CD4-positive, CD25-positive, alpha-beta regulatory T cell (primary cell): ENCODE measurements around the gene DHRS4L2. TPM values are rescaled to one million over a fixed set of nuclear protein-coding genes. Genes with fewer than 3 reads are reported as not detected.
"Not testable (repeated sequence)": the region's sequence is repeated elsewhere in the genome, so short reads cannot be mapped to it uniquely, and the experiment has no call there.

Source experiments
- ATAC-seq, 2 donors: fragments of 150-1000 bp; cut with Tn5 transposase; one replicate each; pipeline ENCODE4 v1.10.0; 2021; ENCODE audit warnings: low read depth in 2 of 2, moderate number of reproducible peaks in 2 of 2, moderate library complexity in 1 of 2
- DNase-seq, 3 donors: peaks; one replicate each; pipeline versions ENCODE4 v3.0.0 to v3.0.0-alpha.2; 2012 to 2022; ENCODE audit warnings: mixed read lengths in 1 of 3
- H3K27ac ChIP-seq: one replicate; pipeline ENCODE4 v1.7.0; 2013; ENCODE audit warnings: mild to moderate bottlenecking, low read length; ENCODE audit not compliant: insufficient read depth, poor library complexity, severe bottlenecking
- H3K27me3 ChIP-seq: one replicate; pipeline ENCODE4 v1.7.0; 2013; ENCODE audit warnings: low read length; ENCODE audit not compliant: control insufficient read depth, insufficient read depth
- H3K36me3 ChIP-seq: one replicate; pipeline ENCODE4 v1.7.0; 2013; ENCODE audit warnings: mild to moderate bottlenecking, low read length, moderate library complexity; ENCODE audit not compliant: control insufficient read depth, insufficient read depth
- H3K4me1 ChIP-seq: 2 replicates; pipeline ENCODE4 v1.7.0; 2013; ENCODE audit warnings: mild to moderate bottlenecking, low read length; ENCODE audit not compliant: insufficient read depth, control insufficient read depth, poor library complexity, severe bottlenecking
- H3K4me3 ChIP-seq: one replicate; pipeline ENCODE4 v1.7.0; 2013; ENCODE audit warnings: low read depth, mild to moderate bottlenecking, low read length, moderate library complexity
- H3K9me3 ChIP-seq, 2 experiments: 1 replicate in 1 of 2; 2 replicates in 1 of 2; pipeline ENCODE4 v1.7.0; 2013; ENCODE audit warnings: low read length in 2 of 2, mild to moderate bottlenecking in 1 of 2, moderate library complexity in 1 of 2; ENCODE audit not compliant: control insufficient read depth in 2 of 2
- H3K27ac Mint-ChIP-seq, 3 donors: one replicate each; pipeline ENCODE4 v1.8.0; 2020 to 2022; ENCODE audit warnings: mild to moderate bottlenecking in 3 of 3, mixed read lengths in 3 of 3, moderate library complexity in 2 of 3
- H3K27me3 Mint-ChIP-seq: one replicate; pipeline ENCODE4 v1.8.0; 2022; ENCODE audit warnings: mild to moderate bottlenecking, mixed read lengths
- H3K36me3 Mint-ChIP-seq: one replicate; pipeline ENCODE4 v1.8.0; 2020; ENCODE audit warnings: mixed read lengths
- H3K4me1 Mint-ChIP-seq, 4 donors: one replicate each; pipeline ENCODE4 v1.8.0; 2020 to 2022; ENCODE audit warnings: mixed read lengths in 4 of 4, mild to moderate bottlenecking in 1 of 4
- H3K4me3 Mint-ChIP-seq, 4 donors: one replicate each; pipeline ENCODE4 v1.8.0; 2020 to 2022; ENCODE audit warnings: mild to moderate bottlenecking in 4 of 4, mixed read lengths in 4 of 4, moderate library complexity in 3 of 4
- H3K9me3 Mint-ChIP-seq, 7 donors: one replicate each; pipeline ENCODE4 v1.8.0; 2020 to 2022; ENCODE audit warnings: mixed read lengths in 7 of 7, mild to moderate bottlenecking in 3 of 7, moderate library complexity in 2 of 7
- polyA plus RNA-seq, 4 donors: library from polyadenylated mRNA; unstranded; fragments of 300-500 nt; fragmentation: Illumina TruSeq; gene quantifications; one replicate each; pipeline ENCODE4 v1.2.3, GENCODE V29; 2021
- total RNA-seq: library from RNA; stranded (reverse); gene quantifications from one replicate; pipeline ENCODE4 v1.2.3, GENCODE V29; 2022

DHRS4L2 gene
- total and polyA plus RNA-seq, 5 donors from 2014 or later: 13.4 to 22.0 (median 17.1) TPM

DNA sequence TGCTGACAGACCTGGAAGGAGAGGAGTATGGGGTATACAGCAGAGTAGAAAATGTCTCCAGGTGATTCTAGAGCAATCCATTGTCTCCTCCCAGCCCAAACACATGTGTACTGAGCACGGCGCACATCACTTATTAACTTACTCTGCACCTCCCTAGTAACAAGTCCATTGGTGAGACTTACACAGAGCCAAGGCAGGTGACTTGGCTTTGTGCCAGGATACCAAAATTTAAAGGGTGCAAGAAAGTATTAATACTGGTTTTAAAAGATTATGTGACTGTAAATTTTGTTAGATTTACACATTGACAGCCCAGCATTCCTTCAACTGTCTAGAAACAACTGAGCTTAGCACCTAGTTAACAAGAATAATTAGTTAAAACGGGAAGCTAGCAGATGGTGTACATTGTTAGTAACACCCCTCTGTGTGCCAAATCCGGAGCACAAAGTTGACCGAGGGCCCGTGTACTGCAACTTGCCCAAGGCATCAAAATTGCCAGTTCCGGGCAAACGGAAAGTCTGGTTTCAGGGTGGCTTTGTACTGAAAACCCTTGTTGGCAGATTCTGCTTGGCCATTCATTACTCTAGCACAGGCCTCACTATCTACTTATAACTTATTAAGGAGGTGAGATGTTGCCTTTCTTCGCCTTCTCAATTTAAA is 30.7 kb upstream of the DHRS4L2 start:
- Mint-ChIP-seq H3K4me3 (peak overlapping the region in 1 of 4 donors; percentile 58), H3K4me1 (peaks cover 0 to 15% (median 8%) of the 10 kb centered on the region in 4 donors)
- H3K9me3 ChIP-seq, H3K27ac Mint-ChIP-seq, H3K27ac ChIP-seq, H3K27me3 Mint-ChIP-seq, DNase-seq, H3K36me3 Mint-ChIP-seq, H3K9me3 Mint-ChIP-seq, H3K4me3 ChIP-seq, ATAC-seq, H3K27me3 ChIP-seq, H3K4me1 ChIP-seq, H3K36me3 ChIP-seq: not testable (repeated sequence)

DNA sequence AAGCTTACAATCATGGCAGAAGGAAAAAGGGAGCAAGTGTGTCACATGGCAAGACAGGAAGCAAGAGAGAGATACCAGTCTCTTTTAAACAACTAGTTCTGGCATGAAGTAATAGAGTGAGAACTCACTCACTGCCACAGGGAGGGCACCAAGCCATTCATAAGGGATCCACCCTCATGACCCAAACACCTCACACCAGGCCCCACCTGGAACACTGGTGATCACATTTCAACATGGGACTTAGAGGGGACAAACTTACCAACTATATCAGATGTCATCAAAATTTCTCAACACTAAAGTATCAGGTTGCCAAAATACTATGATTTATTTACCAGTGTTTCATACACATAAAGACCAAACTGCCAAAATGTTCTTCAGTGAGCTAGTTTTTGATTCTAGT is 27.8 kb upstream of the DHRS4L2 start:
- not testable (repeated sequence) for ATAC-seq, H3K4me1 Mint-ChIP-seq, H3K4me1 ChIP-seq, H3K9me3 Mint-ChIP-seq, H3K27me3 ChIP-seq, H3K27ac Mint-ChIP-seq, H3K4me3 ChIP-seq, DNase-seq, H3K4me3 Mint-ChIP-seq, H3K27me3 Mint-ChIP-seq, H3K36me3 Mint-ChIP-seq, H3K27ac ChIP-seq, H3K9me3 ChIP-seq, H3K36me3 ChIP-seq

DNA sequence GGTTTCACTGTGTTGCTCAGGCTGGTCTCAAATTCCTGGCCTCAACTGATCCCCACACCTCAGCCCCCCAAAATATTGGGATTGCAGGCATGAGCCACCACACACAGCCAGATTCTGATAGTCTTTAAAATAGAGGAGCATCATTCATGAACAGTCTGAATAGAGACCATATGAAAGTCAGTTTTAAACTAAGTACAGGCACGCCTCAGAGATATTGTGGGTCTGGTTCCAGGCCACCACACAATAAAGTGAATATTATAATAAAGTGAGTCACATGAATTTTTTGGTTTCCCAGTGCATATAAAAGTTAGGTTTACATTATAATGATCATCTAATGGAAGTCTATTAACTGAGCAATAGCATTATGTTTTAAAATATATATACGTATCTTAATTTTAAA is 27.0 kb upstream of the DHRS4L2 start:
- not testable (repeated sequence) for H3K36me3 Mint-ChIP-seq, DNase-seq, H3K27ac ChIP-seq, H3K27me3 ChIP-seq, ATAC-seq, H3K4me3 Mint-ChIP-seq, H3K36me3 ChIP-seq, H3K9me3 ChIP-seq, H3K9me3 Mint-ChIP-seq, H3K27me3 Mint-ChIP-seq, H3K4me1 Mint-ChIP-seq, H3K27ac Mint-ChIP-seq, H3K4me3 ChIP-seq, H3K4me1 ChIP-seq

DNA sequence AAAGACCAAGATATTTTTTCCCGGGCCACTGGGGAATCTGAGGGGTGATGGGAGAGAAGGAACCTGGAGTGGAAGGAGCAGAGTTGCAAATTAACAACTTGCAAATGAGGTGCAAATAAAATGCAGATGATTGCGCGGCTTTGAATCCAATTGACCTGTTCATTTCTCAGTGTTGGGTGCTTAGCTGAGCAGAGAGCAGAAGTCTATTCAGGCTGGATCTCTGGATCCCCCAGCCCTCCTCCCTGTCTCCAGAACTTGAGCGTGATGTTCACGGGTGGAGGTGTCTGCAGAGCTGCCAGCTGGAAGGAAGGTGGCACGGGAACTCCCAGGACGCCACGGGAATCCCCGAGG is 19.6 kb upstream of the DHRS4L2 start:
- H3K4me1 Mint-ChIP-seq, H3K27ac ChIP-seq, H3K9me3 ChIP-seq, H3K4me3 Mint-ChIP-seq, DNase-seq, H3K27me3 Mint-ChIP-seq, H3K27ac Mint-ChIP-seq, H3K4me3 ChIP-seq, H3K36me3 ChIP-seq, H3K9me3 Mint-ChIP-seq, H3K4me1 ChIP-seq, H3K27me3 ChIP-seq, H3K36me3 Mint-ChIP-seq: not testable (repeated sequence)
- peak in 1 of 2 donors; percentile 4 for ATAC-seq

DNA sequence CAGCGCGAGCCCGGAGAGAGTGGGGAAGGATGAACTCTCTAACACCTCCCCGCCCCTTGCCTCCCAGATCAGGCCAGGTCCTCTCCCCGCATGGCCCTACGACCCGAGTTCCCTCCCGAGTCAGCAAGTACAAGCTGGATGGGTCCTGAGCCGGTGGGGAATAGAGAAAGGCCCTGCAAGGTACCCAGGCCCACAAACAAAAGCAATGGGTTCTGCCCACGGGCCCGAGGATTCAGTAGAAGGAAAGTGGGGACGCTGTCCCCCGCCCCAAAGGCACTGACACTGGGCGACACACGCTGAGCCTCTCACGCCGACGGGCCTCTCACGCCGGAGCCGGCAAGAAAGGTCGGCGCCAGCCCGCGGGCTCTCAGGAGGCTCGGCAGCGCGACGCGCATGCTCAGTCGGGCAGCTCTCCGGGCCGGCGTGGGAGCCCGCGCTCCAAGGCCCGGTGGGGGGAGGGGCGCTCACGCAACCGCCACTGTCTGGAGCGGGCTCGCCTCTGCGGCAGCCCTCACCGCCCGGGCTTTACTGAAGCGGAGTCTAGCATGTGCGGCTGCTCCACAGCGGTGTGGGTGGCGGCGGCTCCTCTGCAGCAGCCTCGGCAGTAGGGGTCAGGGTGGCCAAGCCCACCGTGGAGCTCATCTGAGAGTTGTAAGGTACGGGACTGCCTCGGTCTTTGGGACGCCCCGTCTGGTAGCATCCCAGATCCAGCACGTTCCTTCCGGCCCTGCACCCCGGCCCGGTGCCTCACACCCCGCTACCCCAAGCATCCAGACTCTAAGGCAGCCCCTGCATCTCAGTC is 19.0 kb upstream of the DHRS4L2 start:
- Mint-ChIP-seq H3K4me3 (peak overlapping the region in 1 of 4 donors; percentile 36), H3K4me1 (peaks cover 0 to 13% (median 1%) of the 10 kb centered on the region in 4 donors)
- not testable (repeated sequence) for H3K9me3 Mint-ChIP-seq, H3K36me3 ChIP-seq, H3K4me1 ChIP-seq, H3K36me3 Mint-ChIP-seq, H3K27ac Mint-ChIP-seq, H3K4me3 ChIP-seq, H3K9me3 ChIP-seq, H3K27me3 ChIP-seq, H3K27me3 Mint-ChIP-seq, H3K27ac ChIP-seq
- ATAC-seq: peak; percentile 83 to 84
- DNase-seq: peak; percentile 35 to 63 (median 49)

DNA sequence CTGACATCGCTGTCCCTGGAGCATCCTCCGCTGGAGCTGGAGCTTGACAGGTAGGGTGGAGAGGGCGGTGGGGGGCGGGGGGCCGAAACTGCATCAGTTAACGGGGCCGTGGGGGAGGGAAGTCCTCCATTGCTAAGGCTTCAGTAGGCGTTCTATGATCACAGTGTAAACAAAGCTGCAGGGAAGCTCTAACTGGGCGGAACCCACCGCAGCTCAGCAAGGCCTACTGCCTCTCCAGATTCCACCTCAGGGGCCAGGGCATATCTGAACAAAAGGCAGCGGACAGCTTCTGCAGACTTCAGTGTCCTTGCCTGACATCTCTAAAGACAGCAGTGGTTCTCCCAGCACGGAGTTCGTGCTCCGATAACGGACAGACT is 18.5 kb upstream of the DHRS4L2 start:
- H3K4me1 ChIP-seq, H3K9me3 ChIP-seq, H3K36me3 Mint-ChIP-seq, H3K9me3 Mint-ChIP-seq, H3K4me3 ChIP-seq, DNase-seq, H3K36me3 ChIP-seq, H3K27me3 ChIP-seq, H3K27ac ChIP-seq, H3K27me3 Mint-ChIP-seq, H3K27ac Mint-ChIP-seq: not testable (repeated sequence)
- Mint-ChIP-seq H3K4me1 (peaks cover 0 to 17% (median 1%) of the 10 kb centered on the region in 4 donors), H3K4me3 (peak overlapping the region in 2 of 4 donors; percentile 36 to 38)
- ATAC-seq: peak; percentile 46 to 54

DNA sequence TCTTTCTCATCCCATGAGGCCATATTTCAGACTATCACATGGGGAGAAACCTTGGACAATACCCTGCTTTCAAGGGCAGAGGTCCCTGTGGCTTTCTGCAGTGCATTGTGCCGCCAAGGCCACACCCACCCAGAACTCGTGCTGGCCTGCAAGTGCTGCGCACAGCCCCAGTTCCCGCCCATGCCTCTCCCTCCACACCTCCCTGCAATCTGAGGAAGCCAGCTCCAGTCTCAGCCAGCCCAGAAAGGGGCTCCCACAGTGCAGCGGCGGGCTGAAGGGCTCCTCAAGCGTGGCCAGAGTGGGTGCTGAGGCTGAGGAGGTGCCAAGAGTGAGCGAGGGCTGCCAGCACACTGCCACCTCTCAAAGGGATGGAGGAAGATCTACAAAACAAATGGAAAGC is 15.6 kb upstream of the DHRS4L2 start:
- H3K9me3 Mint-ChIP-seq, H3K27ac ChIP-seq, ATAC-seq, H3K27me3 Mint-ChIP-seq, H3K36me3 Mint-ChIP-seq, DNase-seq, H3K27me3 ChIP-seq, H3K27ac Mint-ChIP-seq, H3K4me3 ChIP-seq, H3K4me1 ChIP-seq, H3K36me3 ChIP-seq, H3K4me3 Mint-ChIP-seq, H3K9me3 ChIP-seq: not testable (repeated sequence)
- peaks cover 3 to 21% (median 7%) of the 10 kb centered on the region in 4 donors for H3K4me1 Mint-ChIP-seq

DNA sequence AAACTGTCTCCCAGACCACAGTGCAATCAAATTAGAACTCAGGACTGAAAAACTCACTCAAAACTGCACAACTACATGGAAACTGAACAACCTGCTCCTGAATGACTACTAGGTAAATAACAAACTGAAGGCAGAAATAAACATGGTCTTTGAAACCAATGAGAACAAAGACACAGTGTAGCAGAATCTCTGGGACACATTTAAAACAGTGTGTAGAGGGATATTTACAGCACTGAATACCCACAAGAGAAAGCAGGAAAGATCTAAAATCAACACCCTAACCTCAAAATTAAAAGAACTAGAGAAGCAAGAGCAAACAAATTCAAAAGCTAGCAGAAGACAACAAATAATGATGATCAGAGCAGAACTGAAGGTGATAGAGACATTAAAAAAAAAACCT is 14.7 kb upstream of the DHRS4L2 start:
- not testable (repeated sequence) for H3K4me3 ChIP-seq, H3K36me3 ChIP-seq, H3K27me3 Mint-ChIP-seq, H3K9me3 Mint-ChIP-seq, DNase-seq, H3K27me3 ChIP-seq, ATAC-seq, H3K27ac ChIP-seq, H3K4me1 ChIP-seq, H3K27ac Mint-ChIP-seq, H3K36me3 Mint-ChIP-seq, H3K9me3 ChIP-seq, H3K4me3 Mint-ChIP-seq
- peaks cover 3 to 21% (median 7%) of the 10 kb centered on the region in 4 donors for H3K4me1 Mint-ChIP-seq
